HEK293T (cell line): ENCODE results near the gene TBCK.

ENCODE experiments used
- BHLHE40 ChIP-seq: fragments of 450-650 bp; IDR thresholded peaks from 2 replicates; pipeline ENCODE4 v1.6.1; 2016; ENCODE audit warnings: mild to moderate bottlenecking, moderate library complexity, borderline replicate concordance
- ELF4 ChIP-seq: fragments of 450-650 bp; IDR thresholded peaks from 2 replicates; pipeline ENCODE4 v1.6.1; 2017; ENCODE audit warnings: antibody characterized with exemption
- FOXA1 ChIP-seq: fragments of 450-650 bp; IDR thresholded peaks from 2 replicates; pipeline ENCODE4 v1.6.1; 2016; ENCODE audit warnings: mild to moderate bottlenecking
- FOXM1 ChIP-seq: fragments of 450-650 bp; IDR thresholded peaks from 2 replicates; pipeline ENCODE4 v1.6.1; 2017; ENCODE audit warnings: mild to moderate bottlenecking, borderline replicate concordance
- HDGF ChIP-seq: fragments of 450-650 bp; IDR thresholded peaks from 2 replicates; pipeline ENCODE4 v1.6.1; 2017; ENCODE audit warnings: antibody characterized with exemption, borderline replicate concordance
- L3MBTL2 ChIP-seq: fragments of 450-650 bp; conservative IDR thresholded peaks from 2 replicates; pipeline ENCODE4 v1.6.1; 2016; ENCODE audit warnings: mild to moderate bottlenecking
- LEF1 ChIP-seq: fragments of 450-650 bp; IDR thresholded peaks from 2 replicates; pipeline ENCODE4 v1.6.1; 2017; ENCODE audit warnings: mild to moderate bottlenecking, borderline replicate concordance
- NFRKB ChIP-seq: fragments of 450-650 bp; IDR thresholded peaks from 2 replicates; pipeline ENCODE4 v1.6.1; 2016; ENCODE audit warnings: mild to moderate bottlenecking, moderate library complexity
- SP1 ChIP-seq: fragments of 450-650 bp; IDR thresholded peaks from 2 replicates; pipeline ENCODE4 v1.6.1; 2017
- ZNF384 ChIP-seq: fragments of 450-650 bp; IDR thresholded peaks from 2 replicates; pipeline ENCODE4 v1.6.1; 2016

GRCh38 chr4:106261980-106262379, 54.0 kb downstream of the TBCK start:
- TF ChIP-seq SP1 (no peak), L3MBTL2 (no peak), FOXA1 (no peak), BHLHE40 (no peak), LEF1 (no peak), NFRKB (no peak), ELF4 (no peak), FOXM1 (no peak), ZNF384 (no peak), HDGF (no peak)
